Stimulated activated CD8-positive, alpha-beta memory T cell treated with anti-CD3 and anti-CD28 coated beads, Interleukin-4, amount 100 ng/mL, for 4 hours (primary cell): ENCODE measurements around the gene FBXL12.
"Not testable (repeated sequence)": the region's sequence is repeated elsewhere in the genome, so short reads cannot be mapped to it uniquely, and the experiment has no call there.

Experiments used
- DNase-seq, 2 donors: peaks; one replicate each; pipeline ENCODE4 v3.0.0-alpha.2; 2020; ENCODE audit warnings: low read depth in 2 of 2, low spot score in 1 of 2

FBXL12 gene, protein sequence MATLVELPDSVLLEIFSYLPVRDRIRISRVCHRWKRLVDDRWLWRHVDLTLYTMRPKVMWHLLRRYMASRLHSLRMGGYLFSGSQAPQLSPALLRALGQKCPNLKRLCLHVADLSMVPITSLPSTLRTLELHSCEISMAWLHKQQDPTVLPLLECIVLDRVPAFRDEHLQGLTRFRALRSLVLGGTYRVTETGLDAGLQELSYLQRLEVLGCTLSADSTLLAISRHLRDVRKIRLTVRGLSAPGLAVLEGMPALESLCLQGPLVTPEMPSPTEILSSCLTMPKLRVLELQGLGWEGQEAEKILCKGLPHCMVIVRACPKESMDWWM

DNA sequence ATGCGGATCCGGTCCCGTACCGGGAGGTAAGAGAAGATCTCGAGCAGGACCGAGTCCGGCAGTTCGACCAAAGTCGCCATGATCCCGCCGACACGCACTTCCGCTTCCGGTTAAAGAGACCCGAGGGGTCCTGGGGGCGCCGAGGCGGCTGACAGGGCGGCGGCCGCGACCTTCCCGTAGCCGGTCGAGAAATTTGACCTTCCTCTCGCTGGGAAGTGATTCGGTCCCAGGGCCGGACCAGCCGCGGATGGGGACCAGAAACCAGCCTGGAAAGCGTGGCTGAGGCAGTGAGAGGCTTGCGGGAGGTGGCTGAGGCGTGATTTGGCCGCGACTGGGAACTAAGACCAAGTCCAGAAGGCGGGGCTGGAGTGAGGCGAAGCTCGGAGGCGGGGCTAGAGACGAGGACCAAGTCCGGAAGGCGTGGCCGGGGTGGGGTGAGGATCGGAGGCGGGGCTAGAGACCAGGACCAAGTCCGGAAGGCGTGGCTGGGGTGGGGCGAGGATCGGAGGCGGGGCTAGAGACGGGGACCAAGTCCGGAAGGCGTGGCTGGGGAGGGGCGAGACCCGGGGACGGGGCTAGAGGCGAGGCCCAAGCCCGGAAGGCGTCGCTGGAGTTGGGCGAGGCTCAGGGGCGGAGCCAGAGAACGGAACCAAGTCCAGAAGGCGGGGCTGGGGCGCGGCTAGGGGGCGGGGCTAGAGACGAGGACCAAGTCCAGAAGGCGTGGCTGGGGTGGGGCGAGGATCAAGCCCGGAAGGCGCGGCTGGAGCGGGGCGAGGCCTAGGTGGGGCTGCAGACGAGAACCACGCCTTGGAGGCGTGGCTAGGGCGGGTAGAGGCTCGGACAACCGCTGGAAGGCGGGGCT, at the start of gene FBXL12:
FBXL12 (minus strand) TSS at position 346 of the 862 bp plus-strand sequence; CDS start at position 80, 266 bp downstream.
- DNase-seq: peak; percentile 100

DNA sequence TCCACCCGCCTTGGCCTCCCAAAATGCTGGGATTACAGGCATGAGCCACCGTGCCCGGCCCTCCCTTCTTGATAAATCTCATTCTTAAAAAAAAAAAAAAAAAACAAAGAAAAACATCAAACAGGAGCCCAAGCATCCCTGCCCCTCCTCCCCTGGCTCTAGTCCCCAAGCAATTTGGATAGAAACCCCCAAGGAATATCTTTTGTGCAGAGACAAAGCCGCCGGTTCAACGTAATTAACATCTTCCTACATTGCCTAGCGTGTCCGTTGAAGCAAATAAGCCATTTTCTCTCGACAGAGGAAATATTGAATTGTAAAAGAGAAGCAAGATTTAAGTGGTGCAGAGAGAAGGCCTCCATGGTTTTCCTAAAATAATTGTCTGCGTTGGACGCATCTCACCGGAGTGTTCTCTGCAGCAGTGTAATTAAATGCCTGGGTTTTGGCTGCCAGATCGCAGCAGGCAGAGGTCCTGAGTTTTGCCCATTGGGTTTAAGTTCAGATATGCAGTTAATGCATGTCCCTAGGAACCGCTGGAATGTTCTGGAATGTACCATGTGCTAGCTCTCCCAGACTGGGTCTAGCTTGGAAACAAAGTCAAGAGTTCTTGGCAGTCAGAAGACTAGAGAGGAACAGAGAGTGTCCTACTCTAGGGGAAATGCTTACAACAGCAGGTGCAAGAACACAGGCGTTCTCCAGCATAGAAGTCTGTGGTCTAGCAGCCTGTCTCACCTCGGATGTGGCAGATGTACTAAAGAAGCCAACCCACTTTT, 47.0 kb upstream of the FBXL12 start:
- no peak for DNase-seq

DNA sequence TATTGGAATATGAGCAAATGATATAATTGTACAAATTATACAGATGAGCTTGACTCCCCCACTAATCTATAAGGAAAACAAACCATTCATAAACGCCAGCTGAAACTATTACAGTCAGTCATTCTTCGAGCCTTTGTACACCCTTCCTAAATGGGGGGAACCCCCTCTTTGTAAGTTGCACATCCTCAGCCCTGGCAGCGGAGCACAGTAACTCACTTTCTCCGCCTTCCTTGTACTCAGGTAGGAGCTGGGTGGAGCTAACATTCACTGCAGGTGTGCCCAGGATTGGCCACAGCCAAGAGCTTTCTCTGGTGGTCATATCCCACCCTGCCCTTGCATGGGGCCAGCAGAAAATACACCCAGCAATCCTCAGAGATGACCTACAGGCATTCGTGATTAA, 44.9 kb upstream of the FBXL12 start:
- no peak for DNase-seq

DNA sequence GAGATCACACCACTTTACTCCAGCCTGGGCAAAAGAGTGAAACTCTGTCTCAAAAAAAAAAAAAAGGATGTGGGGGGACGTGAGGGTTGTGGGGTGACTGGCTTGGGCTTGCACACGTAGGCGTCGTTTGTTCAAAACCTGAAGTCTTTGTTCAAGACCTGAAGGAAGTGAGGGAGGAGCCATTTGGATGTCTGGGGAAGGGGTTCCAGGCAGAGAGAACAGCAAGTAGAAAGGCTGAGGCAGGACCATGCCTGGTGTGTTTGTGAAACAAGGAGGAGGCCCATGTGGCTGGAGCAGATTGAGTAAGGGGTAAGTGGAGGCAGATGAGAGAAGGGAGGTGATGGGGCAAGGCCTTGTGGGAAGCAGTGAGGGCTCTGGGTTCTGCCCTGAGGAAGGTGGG, 44.1 kb upstream of the FBXL12 start:
- no peak for DNase-seq

DNA sequence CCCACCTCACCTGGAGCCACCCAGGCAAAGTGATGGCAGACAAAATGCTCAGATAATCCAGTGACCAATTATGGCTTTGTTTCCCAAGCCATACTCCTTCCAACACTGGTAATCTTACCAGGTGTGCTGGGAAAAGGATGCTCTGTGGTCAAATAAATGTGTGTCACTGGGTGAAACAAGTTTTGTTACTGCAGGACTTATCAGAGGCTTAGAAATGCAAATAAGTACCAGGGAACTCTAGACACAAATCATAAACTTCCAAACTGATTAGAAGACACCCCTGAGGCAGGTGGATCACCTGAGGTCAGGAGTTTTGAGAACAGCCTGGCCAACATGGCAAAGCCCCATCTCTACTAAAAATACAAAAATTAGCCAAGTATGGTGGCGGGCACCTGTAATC, 42.6 kb upstream of the FBXL12 start:
- DNase-seq: no peak

DNA sequence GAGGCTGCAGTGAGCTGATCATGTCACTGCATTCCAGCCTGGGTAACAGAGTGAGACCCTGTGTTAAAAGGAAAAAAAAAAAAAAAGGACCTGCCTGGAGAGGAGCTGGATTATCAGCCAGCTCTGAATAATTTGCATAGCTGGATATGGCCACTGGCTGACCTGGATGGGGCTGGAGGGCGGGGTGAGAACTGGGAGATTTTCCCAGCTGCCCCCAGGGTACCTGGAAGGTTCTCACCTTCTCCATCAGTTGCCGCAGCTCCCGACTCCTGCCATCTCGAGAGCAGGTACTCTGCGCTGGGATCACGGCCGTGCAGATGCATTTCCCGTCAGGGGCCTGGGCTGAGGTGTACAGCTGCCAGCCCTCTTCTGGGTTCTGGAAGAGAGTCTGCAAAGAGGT, 41.5 kb upstream of the FBXL12 start:
- DNase-seq: no peak

DNA sequence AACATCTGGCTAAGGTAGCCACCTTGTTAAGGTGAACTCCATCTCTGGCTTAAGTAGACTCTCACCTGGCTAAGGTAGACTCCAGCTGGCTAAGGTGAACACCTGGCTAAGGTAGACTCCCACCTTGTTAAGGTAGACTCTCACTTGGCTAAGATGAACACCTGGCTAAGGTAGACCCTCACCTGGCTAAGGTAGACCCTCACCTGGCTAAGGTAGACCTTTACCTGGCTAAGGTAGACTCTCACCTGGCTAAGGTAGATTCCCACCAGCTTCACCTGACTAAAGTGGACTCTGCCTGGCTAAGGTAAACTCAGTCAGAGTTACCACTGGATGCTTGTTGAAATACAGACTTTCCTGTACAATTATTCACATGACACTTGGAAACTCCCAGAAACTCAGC, 39.9 kb upstream of the FBXL12 start:
- no peak for DNase-seq

DNA sequence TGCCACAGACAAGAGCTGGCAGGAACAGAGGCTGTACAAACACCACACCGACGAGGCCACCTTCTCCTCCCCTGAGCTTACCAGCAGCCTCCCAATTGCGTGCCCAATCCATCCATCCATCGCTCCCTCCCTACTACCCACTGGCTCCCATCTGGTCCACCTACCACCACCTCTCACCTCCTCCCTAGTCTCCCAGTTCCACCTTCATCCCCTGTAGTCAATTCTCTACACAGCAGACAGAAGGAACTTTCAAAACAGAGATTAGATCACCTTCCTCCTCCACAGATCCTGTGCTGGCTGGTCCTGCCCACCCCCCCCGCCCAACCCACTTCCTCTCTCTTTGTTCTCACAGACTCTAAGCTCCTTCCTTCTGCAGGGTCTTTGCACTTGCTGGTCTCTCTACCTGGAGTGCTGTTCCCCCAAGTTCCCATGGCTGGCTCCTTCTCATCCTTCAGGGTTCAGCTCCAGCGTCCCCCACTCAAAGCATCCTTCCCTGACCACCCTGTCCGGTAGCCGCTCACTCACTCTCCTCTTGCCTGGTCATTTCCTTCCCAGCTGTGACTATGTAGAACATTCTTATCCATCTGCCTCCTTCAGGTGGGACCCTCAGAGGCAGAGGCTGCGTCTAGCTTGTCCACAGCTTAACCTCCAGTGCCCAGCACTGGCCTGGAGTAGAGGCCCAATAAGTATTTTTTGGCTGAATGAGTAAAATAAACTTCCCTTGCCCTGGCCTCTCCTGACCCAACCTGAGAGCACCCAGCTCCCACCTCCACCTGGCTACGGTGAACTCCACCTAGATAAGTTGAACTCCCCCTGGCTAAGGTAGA, 39.3 kb upstream of the FBXL12 start:
- no peak for DNase-seq

DNA sequence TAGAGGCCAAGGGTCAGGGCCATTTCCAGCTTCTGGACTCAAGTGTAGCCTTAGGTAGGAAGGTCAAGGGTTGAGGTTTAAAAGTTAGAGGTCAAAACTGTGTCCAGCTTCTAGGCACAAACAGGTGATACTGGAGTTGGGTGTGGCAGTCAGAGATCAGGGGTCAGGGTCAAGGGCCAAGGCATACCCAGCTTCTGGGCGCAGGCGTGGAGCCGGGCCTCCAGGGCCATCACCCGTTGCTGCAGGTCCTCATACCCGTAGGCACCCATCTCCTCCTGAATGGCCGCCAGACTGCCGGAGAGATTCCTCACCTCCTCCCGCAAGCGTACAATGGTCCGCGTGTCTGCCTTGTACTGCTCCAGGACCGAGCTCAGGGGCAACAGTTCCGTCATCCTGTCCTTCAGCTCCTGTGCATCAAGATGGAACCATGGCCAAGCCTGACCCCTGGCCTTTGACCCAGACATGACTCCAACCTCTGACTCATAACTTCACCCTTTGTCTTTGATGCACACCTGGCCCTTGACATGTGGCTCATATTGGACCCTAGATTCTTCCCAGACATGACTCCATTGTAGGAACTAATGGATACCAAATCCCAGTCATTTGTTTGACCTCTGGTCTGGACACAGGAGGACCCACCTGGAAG, 38.3 kb upstream of the FBXL12 start:
- no peak for DNase-seq

DNA sequence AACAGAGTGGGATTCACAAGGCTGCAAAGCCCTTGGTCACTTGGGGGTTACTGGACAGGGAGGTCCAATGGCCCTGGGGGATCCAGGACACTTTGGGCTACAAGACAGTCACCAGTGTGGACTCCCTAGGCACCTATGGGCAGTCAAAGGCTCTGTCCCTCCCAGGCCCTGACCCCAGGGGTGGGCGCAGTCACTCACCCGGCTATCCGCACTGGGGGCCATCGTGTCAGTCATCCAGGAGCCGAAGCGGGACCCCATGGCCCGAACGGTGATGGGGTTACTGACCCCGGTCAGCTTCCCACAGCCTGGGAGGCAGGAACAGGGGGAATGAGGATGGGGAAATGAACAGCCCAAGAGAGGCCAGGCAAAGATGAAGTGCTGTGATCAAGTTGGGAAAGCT, 37.7 kb upstream of the FBXL12 start:
- DNase-seq: no peak

DNA sequence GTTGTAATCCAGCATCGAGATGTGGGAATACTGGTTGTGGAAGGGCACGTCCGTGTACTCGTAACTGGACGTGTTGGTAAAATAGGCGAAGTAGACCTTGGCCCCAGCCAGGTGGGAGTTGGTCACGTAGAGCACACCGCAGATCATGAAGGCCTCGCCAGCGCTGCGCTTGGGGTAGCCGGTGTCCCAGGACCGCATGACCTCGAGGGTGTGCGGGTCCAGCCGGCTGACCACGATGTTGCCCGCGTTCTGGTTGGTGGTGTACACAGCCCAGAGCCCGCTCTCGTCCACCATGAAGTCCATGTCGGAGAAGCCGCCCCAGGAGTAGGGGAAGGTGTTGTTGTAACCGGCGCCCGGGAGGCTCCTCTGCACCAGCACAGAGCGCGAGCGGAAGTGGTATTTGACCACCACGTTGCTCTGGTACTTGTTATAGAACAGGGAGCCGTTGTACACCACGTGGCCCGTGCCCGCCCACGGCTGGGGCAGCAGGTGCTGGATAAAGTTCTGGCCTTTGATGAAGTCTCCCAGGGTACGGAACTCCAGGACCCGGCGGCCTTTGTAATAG, 35.5 kb upstream of the FBXL12 start:
- DNase-seq: no peak

DNA sequence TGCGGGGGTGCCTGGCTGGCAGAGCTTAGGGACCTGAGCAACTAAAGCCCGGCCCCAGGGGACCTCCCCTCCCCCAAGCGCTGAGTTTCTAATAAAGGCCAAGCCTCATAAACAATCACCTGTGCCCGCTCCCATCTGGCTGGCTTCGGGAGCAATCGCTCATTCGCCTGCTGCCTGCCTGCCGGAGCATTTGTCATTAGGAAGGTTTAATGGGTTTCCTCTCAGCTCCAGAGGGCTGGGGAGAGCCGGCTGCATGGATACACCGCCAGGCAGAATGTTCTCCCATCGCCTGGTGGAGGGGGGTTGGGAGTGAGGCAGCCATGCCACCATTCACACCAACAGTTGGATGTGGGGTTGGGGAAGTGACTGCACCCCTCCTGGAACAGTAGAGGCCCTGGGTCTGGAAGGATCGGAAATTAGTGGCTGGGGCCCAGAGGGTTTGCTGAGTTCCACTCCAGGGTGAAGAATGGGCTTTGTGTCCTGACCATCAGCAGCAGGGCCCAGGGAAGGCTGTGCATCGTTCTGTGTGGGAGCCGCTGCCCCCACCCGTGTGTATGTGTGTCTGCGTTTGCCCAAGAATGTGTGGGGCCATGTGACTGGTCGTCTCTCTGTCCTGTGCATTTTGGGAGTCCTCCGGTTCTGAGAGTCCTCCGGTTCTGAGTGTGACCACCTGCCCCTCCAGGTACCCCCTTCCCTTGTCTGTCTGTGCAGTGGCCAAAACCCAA, 31.5 kb upstream of the FBXL12 start:
- no peak for DNase-seq

DNA sequence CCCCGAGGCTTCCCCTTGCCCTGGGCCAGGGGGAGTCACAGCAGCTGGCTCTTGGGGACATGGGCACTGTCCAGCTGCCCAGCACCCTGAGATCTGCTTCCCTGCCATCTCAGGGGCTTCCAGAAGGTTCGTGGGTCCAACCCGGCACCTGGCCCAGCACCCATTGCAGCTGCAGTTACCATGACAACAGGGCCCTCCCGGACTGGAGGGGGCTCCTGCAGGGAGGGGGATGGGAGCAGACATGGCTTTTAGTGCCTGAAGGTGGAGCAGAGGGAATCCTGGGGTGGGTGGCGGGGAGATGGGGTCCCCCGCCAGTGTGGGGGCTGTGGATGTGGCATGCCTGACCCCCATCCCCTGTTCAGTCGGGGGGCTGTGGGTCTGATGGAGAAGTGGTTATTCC, 30.9 kb upstream of the FBXL12 start:
- DNase-seq: no peak

DNA sequence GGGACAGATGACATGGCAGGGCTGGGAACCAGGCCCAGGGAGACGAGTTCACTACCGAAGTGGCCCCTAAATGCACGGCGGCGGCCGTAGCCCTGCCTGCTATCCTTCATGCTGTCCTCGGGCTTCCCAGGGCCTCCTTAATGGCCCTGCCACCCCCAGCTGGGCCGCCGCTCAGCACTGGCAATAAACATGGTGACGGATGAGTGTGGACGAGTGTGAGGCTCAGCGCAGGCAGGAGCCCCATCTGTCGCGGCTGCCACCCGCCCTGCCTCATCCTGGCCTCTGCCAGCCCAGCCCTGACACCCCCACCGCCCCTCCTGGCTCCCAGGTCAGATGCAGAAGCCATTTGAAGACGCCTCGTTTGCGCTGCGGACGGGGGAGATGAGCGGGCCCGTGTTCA, 29.9 kb upstream of the FBXL12 start:
- DNase-seq: no peak

DNA sequence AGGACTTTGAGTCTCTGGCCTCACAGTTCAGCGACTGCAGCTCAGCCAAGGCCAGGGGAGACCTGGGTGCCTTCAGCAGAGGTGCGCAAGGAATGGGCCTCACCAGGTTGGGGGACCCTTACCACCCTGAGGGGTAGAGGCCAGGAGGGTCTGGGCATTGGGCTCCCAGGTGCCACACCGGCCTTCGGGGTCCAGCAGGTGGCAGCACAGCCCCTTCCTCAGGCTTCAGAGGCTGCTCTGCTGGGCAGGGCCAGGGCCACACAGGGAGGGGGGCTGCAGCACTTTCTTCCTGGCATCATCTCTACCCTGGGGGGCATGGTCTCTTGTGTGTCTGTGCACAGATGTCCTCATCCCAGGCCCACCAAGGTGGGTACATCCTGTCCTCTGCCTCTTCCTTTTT, 29.2 kb upstream of the FBXL12 start:
- no peak for DNase-seq

DNA sequence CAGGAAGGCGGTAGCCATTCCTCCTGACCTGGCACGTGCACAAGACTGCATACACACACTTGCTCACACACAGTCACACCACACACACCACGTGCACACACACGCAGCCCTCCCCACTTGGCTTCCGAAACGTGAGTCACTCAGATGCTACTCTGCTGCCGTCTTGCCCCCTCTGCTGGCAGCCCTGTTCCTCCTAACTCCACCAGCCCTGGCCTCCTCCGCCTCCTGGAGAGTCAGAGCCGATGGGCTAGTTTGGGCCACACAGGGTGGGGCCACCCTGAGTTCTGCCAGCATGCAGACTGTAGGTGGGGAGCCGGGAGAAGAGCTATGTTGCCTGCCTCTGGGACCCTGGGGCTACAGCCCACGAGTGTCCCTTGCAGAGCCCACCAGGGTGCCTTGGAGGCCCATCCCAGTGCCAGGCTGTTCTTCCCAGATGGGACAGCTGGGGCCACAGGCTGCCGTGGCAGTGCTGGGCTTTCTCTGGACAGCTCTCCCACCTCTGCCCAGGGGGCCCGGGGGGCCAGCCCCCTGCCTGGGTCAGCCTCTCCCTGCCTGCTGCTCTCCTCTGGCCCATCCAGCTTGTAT, 28.3 kb upstream of the FBXL12 start:
- DNase-seq: peak in 1 of 2 donors; percentile 35

DNA sequence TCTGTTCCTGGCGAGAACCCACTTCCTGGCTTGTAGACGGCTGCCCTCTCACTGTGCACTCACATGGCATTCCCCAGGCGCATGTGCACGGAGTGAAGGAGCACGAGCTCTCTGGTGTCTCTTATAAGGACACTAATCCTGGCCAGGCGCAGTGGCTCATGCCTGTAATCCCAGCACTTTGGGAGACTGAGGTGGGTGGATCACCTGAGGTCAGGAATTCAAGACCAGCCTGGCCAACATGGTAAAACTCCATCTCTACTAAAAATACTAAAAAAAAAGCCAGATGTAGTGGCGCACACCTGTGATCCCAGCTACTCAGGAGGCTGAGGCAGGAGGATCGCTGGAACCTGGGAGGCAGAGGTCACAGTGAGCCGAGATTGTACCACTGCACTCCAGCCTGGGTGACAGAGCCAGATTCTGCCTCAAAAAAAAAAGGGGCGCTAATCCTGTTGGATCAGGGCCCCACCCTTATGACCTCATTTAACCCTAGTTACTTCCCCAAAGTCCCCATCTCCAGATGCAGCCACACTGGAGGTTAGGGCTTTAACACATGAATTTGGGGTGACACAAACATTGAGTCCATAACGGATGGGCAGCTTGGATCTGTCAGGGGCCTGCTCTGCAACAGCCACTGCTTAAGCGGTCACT, 24.9 kb upstream of the FBXL12 start:
- DNase-seq: not testable (repeated sequence)

DNA sequence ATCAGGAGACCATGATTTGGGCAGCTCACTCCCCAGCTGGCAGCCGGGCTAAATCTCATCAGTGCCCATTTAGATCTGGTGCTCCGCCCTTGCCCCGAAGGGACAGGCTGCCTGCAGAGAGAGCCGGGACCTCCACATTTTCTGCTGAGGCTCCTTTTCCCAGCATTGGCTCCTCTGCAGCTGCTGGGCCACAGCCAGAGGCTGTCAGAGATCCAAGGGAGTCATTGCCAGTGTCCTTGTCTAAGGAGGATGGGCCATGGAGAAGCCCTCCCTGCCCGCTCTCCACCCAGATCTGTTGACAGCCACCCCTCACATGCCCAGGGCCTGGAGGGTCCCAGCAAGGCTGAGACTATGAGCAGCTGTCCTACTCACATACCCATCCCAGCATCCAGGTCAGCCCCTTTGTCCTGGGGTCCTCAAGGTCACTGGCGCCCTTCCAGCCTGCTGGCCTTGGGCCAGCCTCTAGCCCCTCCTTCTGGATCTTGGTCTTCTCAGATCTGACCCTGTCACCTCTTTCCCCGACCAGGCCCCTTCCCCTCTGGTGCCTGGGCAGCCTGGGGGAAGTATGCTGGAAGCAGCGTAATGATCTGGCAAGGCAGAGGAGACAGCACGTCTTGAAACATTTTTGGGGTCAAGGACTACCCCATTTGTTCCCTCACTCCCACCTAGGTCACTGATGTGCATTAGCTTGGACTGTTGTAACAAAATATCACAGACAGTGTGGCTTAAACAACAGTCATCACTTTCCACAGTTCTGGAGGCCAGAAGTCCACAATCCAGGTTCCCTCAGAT, 24.2 kb upstream of the FBXL12 start:
- no peak for DNase-seq
